HG03097 (cell line): Measurements from ENCODE around the gene SPAG17.
A peak's percentile ranks its signal among the peaks of the same experiment; 100 is the strongest.
"Not testable (repeated sequence)": the region's sequence is repeated elsewhere in the genome, so short reads cannot be mapped to it uniquely, and the experiment has no call there.

Source experiments
- ATAC-seq: cut with Tn5 transposase; IDR thresholded peaks from one replicate; pipeline ENCODE4 v1.9.1; 2021; ENCODE audit not compliant: unreplicated experiment, low FRiP score

SPAG17 gene

DNA sequence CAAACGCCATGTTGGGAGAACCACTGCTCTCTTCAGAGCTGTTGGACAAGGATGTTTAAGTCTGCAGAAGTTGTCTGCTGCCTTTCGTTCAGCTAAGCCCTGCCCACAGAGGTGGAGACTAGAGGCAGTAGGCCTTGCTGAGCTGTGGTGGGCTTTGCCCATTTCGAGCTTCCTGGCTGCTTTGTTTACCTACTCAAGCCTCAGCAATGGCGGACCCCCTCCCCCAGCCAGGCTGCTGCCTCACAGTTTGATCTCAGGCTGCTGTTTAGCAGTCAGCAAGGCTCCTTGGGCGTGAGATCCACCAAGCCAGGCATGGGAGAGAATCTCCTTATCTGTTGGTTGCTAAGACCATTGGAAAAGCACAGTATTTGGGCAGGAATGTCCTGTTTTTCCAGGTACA lies 180.7 kb downstream of the SPAG17 start:
- ATAC-seq: no peak

DNA sequence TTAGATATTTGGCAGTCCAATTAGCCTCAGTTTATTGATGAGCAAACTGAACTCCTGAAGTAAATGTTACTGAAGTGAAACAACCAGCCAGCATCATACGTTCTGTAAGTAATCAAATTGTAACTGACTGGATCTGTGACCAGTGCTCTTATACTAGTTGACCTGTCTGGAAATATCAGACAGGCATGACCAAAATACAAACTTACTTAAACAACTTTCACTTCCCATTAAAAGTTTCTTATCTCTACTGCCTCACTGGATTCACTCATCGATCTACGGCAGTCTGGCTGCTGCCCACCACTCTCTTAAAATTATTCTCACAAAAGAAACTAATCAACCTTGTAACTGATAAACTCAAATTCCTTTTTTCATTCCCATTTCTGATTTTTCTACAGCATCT lies 199.1 kb downstream of the SPAG17 start:
- no peak for ATAC-seq

DNA sequence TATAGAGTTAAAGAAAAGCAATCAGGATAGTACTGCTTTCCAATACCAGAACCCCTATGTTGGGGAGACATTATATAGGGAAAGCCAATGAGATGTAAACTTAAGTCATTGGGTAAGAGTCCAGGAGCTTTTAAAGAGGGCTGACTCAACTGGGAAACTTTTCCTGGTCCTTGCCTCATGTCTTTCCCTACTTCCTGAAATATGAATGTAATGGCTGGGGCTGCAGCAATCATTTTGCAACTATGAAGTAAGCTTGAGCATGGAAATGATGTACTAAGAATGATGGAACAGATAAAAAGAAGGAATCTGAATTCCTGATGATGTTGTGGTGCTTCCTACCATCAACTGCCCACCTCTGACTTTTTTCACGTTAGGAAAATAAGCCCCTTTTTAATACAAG lies 199.8 kb downstream of the SPAG17 start:
- ATAC-seq: no peak

DNA sequence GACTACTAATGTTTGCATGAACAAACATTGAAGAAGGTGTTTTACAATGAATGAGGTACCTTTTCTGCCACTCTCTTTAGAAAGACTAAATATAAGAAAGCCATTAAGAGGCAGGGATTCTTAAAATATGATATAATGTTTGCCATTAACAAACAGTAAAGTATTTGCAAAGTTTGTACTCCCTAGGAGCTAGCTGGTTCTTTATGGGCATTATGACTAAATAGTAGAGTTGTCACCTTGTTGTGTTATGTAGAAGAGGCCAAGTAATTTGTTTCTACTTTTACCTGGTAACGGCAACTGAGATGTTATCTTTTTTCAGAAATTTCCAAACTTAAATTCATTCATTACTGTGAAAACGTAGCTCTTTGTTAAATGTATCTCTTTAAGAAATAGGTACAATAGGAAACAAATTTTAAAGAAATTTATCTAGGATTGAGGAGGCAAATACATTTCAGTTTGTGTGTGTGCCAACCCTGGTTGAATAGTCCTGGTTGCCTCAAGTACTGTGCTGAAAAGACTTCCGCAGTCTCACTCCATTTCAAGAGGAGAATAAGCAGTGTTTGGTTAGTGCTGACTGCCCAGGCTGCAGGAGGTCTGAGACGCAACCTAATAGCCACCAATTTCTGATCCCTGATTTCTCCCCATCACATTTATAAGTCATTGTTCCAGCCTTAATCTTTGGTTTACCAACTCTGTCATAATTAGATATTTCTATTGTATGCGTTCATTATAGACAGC lies 203.4 kb downstream of the SPAG17 start:
- no peak for ATAC-seq

DNA sequence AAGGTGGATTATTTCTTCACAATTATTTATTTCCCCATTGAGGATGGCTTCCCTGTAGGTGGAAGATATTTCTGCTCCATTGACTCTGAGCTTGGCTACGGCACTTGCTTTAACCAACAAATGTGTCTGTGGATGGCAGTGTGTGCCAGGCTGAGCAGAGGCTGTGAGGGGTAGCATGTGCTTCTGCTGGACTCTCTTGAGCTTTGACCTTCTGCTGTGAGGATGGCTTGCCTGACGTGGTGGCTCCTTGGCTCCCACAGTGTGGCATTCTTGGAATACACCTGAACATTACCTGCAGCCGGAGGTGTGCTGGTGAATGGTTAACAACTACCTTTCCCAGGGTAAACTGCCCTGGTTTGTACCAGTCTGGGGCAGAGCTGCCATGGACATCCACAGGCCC lies 208.6 kb downstream of the SPAG17 start:
- ATAC-seq: no peak

DNA sequence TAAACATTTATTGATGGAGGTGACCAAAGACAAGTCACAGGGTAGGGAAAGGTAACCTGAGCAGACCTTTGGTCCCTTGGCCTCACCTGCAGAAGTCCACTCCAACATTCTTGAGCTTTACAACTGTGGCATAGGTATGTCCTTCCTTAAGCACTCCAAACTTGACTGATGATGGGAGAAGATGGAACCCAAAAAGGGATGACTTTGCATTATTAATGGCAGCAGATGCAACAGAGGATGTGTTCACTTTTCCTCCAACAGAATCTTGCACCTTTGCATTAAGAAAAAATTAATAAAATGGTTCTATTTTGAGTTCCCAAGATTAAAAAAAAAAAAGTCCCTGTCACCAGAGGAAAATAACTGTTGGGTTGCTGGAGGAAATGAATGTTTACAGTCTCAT lies 213.3 kb downstream of the SPAG17 start:
- ATAC-seq: no peak

DNA sequence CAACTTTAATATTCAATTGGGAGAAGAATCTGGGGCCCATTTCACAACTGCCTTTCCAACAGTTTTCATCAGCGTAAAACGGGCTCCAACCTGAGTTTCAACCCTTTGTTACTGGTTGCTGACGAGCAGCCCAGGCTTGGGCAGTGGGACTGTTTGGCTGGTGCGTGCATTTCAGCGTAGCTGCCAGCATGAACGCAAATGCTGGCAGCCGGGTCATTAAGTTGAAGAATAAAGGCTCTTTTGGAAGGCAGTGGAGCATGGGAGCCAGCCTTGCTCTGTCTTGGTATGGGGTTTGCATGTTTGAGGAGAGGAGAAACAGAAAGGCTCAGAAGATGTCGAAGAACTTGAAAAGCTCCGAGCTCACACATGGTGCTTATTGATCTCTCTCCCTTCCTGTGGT lies 214.8 kb downstream of the SPAG17 start:
- no peak for ATAC-seq

DNA sequence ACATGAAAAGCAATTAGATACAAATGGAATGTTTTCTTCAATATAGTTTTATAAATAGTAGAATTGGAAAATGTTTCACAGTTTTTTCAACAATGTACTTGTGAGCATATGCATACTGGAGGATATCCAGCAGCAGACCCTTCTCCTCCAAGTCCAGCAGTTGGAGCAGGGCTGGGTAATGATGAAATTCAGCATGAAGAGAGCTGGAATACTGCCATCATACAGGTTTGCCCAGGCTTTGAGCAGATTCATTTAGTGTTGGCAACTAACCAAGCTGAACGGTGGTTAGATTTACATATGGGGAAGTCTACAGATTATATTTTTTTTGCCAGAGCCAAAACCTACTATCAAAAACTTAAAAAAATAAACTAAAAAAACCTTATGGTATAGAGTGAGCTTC lies 217.1 kb downstream of the SPAG17 start:
- ATAC-seq: no peak

DNA sequence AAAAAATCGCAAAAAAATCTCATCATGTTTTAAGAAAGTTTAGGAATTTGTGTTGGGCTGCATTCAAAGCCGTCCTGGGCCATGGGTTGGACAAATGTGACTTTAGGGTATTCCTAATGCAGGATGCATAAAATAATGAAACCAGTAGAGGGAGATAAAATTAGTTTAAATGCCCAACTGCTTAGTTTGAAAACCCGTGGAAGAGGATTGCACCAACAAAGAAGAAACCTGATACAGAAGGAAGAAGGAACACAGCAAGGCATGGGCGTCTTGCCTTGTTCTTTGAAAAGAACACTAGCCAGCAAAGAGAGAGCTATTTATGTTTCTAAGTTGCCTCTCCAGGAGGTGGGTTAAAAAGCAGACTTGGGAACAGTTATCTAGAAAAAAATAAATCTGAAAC lies 217.6 kb downstream of the SPAG17 start:
- no peak for ATAC-seq

DNA sequence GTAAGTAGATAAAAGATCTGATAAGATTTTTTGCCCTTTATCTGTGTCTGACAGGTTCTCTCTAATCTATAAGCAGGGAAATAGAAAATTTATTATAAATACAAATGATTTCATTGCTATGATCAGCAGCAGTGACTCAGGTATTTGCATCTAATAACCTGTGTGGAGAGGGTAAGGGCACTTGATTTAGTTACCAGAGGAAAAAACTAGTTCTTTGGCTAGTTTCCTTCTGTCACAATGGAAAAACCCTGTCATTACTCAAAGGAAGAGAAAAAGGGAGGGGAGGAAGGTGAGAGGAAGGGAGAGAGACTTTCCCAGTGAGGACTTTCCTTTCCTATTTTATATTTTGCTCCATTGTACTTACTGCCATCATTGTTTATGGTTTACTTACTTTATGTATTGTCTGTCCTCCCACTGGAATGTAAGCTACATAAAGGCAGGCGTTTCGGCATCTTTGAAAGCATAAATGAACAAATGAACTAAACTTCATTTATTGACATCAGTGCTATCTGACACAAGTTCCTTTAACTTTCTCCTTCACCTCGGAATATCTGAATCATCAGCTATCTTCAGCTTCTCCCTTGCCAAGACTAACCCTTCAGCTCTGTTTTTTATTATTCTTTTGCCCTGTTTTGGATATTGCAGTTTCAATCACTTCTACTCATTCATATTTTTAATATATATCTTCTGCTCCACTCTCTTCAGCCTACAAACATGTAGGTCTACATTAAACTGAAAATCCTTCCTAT lies 220.6 kb downstream of the SPAG17 start:
- no peak for ATAC-seq

DNA sequence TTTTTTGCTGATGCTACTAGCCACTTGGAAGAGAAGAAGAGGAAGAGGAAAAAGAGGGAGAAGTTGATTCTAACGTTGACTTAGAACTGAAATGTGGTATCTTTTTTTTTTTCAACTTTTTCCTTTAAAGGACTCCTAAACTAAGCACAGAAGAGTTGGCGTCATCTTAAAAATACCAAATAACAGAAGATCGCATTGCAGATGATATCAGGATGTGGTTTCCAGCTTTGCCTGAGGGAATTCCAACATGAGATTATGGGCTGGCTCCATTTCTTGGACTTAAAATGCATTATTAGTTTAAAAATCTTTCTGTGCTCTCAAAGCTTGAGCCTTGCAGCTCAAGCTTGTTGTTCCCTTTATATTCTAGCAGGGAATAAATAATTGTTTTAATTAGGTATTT lies 225.7 kb downstream of the SPAG17 start:
- ATAC-seq: no peak

DNA sequence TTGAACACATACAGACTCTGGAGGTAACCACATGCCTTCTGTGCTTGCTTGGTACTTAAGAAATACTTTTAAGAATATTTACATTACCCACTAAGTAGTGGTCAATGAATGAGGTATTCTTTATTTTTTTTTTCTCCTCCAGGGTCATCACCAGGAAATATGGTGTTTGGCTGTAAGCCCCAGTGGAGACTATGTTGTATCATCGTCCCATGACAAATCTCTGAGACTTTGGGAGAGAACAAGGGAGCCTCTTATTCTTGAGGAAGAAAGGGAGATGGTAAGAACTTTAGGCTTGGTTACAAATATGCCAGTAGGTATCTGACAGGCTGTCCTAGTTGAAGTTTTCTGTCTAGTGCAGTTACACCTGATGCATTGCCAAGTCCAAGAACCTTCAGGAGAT lies 232.6 kb downstream of the SPAG17 start:
- no peak for ATAC-seq

DNA sequence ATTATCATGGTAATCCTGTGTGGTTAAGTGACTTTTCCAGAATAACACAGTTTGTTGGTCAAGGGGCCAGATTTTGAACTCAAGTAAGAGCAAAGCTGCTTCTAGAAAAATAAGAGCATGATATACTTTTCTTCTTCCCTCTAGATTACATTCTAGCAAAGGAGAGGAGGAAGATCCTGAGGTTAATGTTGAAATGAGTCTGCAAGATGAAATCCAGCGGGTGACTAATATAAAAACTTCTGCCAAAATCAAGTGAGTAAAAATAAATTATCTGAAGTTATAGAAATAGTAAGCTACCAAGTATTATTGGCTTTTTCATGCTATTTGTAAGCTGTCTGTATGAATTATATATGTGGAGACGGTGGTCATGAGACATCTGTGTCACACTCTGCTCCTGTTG lies 242.7 kb downstream of the SPAG17 start:
- ATAC-seq: no peak

DNA sequence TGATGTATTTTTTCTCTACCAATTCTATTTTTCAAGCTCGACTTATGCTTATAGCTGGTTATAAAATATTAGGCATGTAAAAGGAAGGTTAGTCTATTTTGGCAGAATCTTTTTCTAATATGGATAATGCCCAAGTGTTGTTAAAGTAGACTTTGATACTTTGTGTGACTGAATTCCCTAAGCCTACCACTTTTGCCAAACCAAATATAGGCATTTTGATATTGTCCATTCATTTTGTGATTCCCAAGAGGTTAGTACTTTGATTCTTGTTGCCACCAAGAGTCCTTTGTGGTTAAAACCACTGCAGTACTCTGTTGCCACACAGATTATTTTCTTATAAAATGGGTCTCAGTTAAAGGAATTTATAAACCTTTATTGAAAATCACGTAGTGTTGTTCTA lies 251.3 kb downstream of the SPAG17 start:
- no peak for ATAC-seq

DNA sequence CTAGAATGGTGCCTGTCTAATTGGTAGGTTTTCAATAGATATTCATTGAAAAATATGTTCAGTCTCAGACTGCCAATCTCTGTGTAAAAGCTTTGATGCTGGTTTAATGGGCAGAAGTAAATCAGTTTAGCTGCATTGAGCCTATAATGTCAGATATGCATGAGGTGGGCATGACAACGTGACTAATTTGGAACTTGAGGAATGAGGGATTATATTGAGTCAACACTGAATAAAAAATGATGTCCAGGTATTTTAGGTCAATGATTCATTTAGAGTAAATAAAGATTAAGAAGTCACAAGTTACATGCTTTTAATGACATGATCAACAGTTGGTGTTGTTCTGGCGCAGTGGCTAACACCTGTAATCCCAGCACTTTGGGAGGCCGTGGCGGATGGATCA lies 252.5 kb downstream of the SPAG17 start:
- ATAC-seq: no peak

DNA sequence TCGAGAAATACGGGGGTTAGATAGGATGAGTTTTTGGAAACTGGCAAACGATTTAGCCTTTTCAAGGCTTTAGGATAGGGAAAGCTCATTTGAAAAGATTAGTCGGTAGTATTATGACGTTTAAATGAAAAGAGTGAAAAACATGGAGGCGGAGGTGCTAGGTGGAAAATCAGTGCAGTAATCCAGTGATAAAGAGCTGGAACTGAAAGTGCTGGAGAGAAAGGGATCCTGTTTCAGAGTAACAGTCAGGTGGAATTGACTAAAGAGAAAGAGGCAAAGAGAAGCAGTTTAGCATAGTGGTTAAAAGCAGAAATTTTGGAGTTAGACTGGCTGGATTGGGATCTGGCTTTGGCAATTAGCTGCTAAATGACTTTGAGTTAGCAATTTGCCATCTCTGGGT lies 254.5 kb downstream of the SPAG17 start:
- no peak for ATAC-seq

DNA sequence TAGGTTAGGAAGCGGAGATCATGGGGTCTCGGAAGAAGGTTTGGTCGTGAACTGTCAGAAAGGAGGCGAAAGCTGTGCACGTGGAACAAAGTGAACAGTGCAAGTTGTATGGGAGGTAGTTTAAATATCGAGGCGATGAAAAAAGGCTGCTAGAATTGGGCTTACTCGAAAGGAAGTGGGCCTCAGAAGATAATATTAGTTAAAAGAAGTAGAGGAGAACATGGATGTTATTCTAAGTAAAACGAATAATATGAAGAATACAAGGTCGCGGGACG lies 254.9 kb downstream of the SPAG17 start:
- ATAC-seq: no peak

DNA sequence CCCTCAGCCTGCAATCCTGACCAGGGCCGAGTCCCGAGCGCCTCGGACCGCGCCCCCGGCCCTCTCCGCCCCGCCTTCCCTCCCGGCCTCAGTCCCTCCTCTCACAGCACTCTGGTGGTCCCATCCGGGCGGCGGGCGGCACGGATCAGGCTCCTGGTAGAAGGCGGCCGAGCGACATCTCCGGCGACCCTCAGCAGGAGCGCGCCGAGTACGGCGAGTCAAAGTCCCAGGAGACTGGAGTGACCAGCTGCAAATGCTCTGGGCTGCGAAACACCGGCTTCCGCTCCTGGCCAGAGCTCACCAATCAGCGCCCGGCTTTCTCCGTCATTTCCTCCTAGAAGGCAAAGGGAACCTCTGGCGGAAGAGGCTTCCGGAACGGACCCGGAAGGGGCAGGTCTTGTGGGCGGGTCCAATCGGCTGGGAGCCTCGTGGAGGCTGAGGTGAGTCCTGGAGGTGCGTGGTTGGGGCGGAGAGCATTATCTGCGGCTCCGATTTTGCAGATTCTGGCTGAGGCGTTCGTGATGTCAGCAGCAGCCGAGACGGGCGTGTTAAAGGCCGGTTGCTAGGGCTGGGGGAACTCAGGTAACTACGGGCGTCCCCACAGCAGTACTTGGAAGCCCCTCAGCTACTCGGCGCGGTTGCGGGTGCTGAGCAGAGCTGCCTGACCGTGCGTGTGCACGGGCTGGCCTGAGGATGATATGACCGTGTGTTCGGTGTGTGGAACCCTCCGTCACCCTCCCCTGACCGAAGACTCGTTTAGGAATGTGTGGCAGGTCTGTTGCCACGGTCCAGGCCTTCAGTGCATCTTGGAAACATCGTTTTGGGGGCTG lies 255.5 kb downstream of the SPAG17 start, which contains the start of the genes GDAP2 and WDR3:
Gene GDAP2, minus strand, starts transcription at position 279 of the 830 bp plus-strand sequence. CDS start 9,264 bp downstream, outside the sequence.
Gene WDR3, plus strand, starts transcription at position 397 of the 830 bp plus-strand sequence. CDS start 3,581 bp downstream, outside the sequence.
- ATAC-seq: peak; percentile 96

DNA sequence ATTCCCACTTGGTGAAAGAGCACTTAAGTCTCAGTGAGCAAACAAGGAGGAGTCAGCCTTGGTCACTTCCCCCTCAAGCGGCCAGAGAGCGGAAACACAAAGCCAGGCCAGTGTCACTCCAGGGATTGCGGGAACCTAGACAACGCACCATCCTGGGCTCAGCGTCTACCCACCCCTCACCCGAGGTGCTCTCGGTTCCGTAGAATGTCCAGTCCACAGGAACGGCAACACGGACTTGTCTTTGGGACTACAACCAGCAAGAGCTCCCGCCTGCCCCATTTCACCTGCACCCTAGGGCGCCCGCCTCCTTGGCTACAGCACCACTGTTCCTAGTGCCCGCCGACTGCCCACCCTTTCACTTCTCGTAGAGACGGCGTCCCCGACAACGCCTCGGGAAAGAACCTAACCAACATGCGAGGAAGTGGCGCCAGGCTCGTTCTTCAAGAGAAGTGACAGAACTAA lies 256.1 kb downstream of the SPAG17 start:
- peak; percentile 38 for ATAC-seq

DNA sequence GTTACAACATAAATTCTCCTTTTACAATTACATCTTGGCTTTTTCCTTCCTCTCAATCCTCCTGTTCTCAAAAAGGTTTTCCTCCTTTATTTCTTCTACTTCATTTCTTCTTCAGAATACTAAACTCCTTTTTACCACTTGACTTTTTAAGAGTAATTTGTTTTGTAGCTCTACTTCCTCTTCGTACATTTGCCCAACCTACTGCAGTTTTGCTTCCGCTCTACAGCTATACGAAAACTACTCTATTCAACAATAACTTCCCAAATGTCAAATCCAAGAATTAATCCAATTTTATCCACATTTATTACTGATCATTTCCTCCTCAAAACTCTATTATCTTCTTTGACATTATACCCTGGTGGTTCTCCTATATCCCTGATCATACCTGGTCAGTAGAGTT lies 259.0 kb downstream of the SPAG17 start:
- ATAC-seq: no peak

DNA sequence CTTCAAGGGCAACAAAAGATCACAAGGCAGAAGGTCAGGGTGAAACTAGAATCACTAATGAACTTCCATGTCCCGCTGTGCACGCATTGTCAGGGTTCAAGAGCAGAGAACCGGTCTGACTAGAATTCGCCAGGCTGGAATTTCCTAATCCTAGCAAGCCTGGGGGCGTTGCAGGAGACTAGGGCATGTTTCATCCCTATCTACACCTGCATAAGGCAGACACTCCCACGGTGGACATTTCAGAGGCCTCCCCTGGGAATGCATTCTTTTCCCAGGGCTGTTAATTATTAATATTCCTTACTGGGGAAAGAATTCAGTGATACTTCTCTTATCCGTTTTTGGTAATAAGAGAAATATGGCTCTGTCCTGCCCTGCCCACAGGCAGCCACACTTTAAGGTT lies 262.3 kb downstream of the SPAG17 start:
- ATAC-seq: not testable (repeated sequence)
